GM23338 (cell line): Measurements from ENCODE around the gene CORO1C. TPM values are rescaled to one million over a fixed set of nuclear protein-coding genes. Genes with fewer than 3 reads are reported as not detected.

Experiments
- ATAC-seq: fragments of 200-7000 bp; cut with Tn5 transposase; 3 replicates; pipeline ENCODE4 v1.9.1; 2020
- DNase-seq: peaks from one replicate; pipeline ENCODE4 v3.0.0-alpha.2; 2015; ENCODE audit warnings: low spot score
- H2AFZ ChIP-seq: fragments of 200-600 bp; sonication (generic); 2 replicates; pipeline ENCODE4 v1.8.0; 2016; ENCODE audit warnings: antibody characterized with exemption, mild to moderate bottlenecking, moderate library complexity
- H3F3A ChIP-seq: fragments of 200-600 bp; sonication (generic); replicated peaks from 2 replicates; pipeline ENCODE4 v1.8.0; 2017; ENCODE audit warnings: antibody characterized with exemption, mixed run types, low read depth
- H3K27ac ChIP-seq: fragments of 200-600 bp; sonication (generic); 2 replicates; pipeline ENCODE4 v1.6.1; 2016; ENCODE audit warnings: low read depth
- H3K27me3 ChIP-seq: fragments of 200-600 bp; sonication (generic); 2 replicates; pipeline ENCODE4 v1.8.0; 2016; ENCODE audit warnings: mild to moderate bottlenecking, mixed run types, moderate library complexity; ENCODE audit not compliant: insufficient read depth
- H3K36me3 ChIP-seq: fragments of 200-600 bp; sonication (generic); 2 replicates; pipeline ENCODE4 v1.8.0; 2016; ENCODE audit warnings: mild to moderate bottlenecking; ENCODE audit not compliant: insufficient read depth
- H3K4me1 ChIP-seq: fragments of 200-600 bp; sonication (generic); 2 replicates; pipeline ENCODE4 v1.8.0; 2016; ENCODE audit warnings: mild to moderate bottlenecking, moderate library complexity; ENCODE audit not compliant: insufficient read depth
- H3K4me2 ChIP-seq: fragments of 200-600 bp; sonication (generic); 2 replicates; pipeline ENCODE4 v1.7.1; 2017; ENCODE audit warnings: mixed run types
- H3K4me3 ChIP-seq: fragments of 200-600 bp; sonication (generic); 2 replicates; pipeline ENCODE4 v1.6.1; 2016; ENCODE audit warnings: mixed run types
- H3K79me2 ChIP-seq: fragments of 200-600 bp; sonication (generic); replicated peaks from 2 replicates; pipeline ENCODE4 v1.8.0; 2017; ENCODE audit warnings: mild to moderate bottlenecking; ENCODE audit not compliant: insufficient read depth
- H3K9me2 ChIP-seq: fragments of 200-600 bp; sonication (generic); 2 replicates; pipeline ENCODE4 v1.8.0; 2017; ENCODE audit not compliant: insufficient read depth
- H4K20me1 ChIP-seq: fragments of 200-600 bp; sonication (generic); replicated peaks from 2 replicates; pipeline ENCODE4 v1.8.0; 2017; ENCODE audit warnings: mild to moderate bottlenecking; ENCODE audit not compliant: insufficient read depth
- H3K27ac Mint-ChIP-seq: 2 replicates; pipeline ENCODE4 v1.8.0; 2020; ENCODE audit warnings: inconsistent platforms, mild to moderate bottlenecking, moderate library complexity, mixed read lengths
- H3K27me3 Mint-ChIP-seq: 3 replicates; pipeline ENCODE4 v1.8.0; 2022; ENCODE audit warnings: low read depth, mild to moderate bottlenecking, moderate library complexity, mixed read lengths, inconsistent platforms; ENCODE audit not compliant: insufficient read depth, poor library complexity
- H3K36me3 Mint-ChIP-seq: 3 replicates; pipeline ENCODE4 v1.8.0; 2021; ENCODE audit warnings: low read depth, mild to moderate bottlenecking, inconsistent platforms, moderate library complexity, mixed read lengths
- H3K4me1 Mint-ChIP-seq: 3 replicates; pipeline ENCODE4 v1.8.0; 2020; ENCODE audit warnings: mild to moderate bottlenecking, inconsistent platforms, mixed read lengths
- H3K4me3 Mint-ChIP-seq: 3 replicates; pipeline ENCODE4 v1.8.0; 2021; ENCODE audit warnings: moderate library complexity, mild to moderate bottlenecking, inconsistent platforms, mixed read lengths
- H3K9me3 Mint-ChIP-seq: 3 replicates; pipeline ENCODE4 v1.8.0; 2020; ENCODE audit warnings: moderate library complexity, mild to moderate bottlenecking, inconsistent platforms, mixed read lengths
- CTCF ChIP-seq, 2 experiments: fragments of 200-600 bp in 1 of 2; sonication (generic) in 1 of 2; conservative IDR thresholded peaks; 2 replicates each; pipeline versions ENCODE4 v1.5.1 to v1.6.1; 2016 to 2017; ENCODE audit warnings: antibody characterized with exemption in 2 of 2, low read depth in 2 of 2, mild to moderate bottlenecking in 2 of 2, moderate library complexity in 1 of 2
- JUNB ChIP-seq: IDR thresholded peaks from one replicate; pipeline ENCODE4 v1.6.1; 2016; ENCODE audit warnings: antibody characterized with exemption; ENCODE audit not compliant: unreplicated experiment
- NANOG ChIP-seq: IDR thresholded peaks from 2 replicates; pipeline ENCODE4 v1.6.1; 2016; ENCODE audit warnings: antibody characterized with exemption, borderline replicate concordance
- POLR2AphosphoS5 ChIP-seq: IDR thresholded peaks from 2 replicates; pipeline ENCODE4 v1.6.1; 2016; ENCODE audit warnings: antibody characterized with exemption, low read depth
- STAT1 ChIP-seq: IDR thresholded peaks from one replicate; pipeline ENCODE4 v1.6.1; 2016; ENCODE audit warnings: antibody characterized with exemption; ENCODE audit not compliant: unreplicated experiment
- ZNF114 ChIP-seq: fragments of 250-450 bp; sonication (Bioruptor Pico); IDR thresholded peaks from 2 replicates; pipeline ENCODE4 v1.5.0; 2020; ENCODE audit warnings: mild to moderate bottlenecking, moderate library complexity
- polyA plus RNA-seq: library from polyadenylated mRNA; unstranded; fragments of >200 nt; fragmentation: Nextera tagmentation; extraction: Ambion mirVana; gene quantifications from 2 replicates; pipeline ENCODE4 v1.2.1, GENCODE V29; 2016
- total RNA-seq: library from RNA; depleted of rRNA; stranded (reverse); fragments of >200 nt; shearing (Covaris generic); gene quantifications from 2 replicates; pipeline ENCODE4 v1.2.3, GENCODE V29; 2014
- TF ChIP-seq, protein P1 (sequence below): fragments of 250-450 bp; sonication (Bioruptor Pico); IDR thresholded peaks from 2 replicates; pipeline ENCODE4 v1.5.0; 2020; ENCODE audit warnings: mild to moderate bottlenecking, moderate library complexity
- TF ChIP-seq, protein P2 (sequence below): IDR thresholded peaks from one replicate; pipeline ENCODE4 v1.6.1; 2018; ENCODE audit warnings: antibody characterized with exemption; ENCODE audit not compliant: unreplicated experiment

The CORO1C gene
- total and polyA plus RNA-seq, 2 experiments from 2014 or later = 59.2 to 89.5 TPM

- Histone ChIP-seq H3K4me3 (no peak overlapping the region), H3F3A (no peaks in the 10 kb centered on the region), H4K20me1 (no peaks in the 10 kb centered on the region), H3K36me3 (no peaks in the 10 kb centered on the region), H3K9me2 (no peaks in the 10 kb centered on the region), H3K4me2 (no peak overlapping the region), H2AFZ (no peak overlapping the region), H3K27me3 (no peaks in the 10 kb centered on the region), H3K4me1 (no peaks in the 10 kb centered on the region), H3K79me2 (no peaks in the 10 kb centered on the region), H3K27ac (no peak overlapping the region)
- Mint-ChIP-seq H3K4me3 (no peak overlapping the region), H3K4me1 (no peaks in the 10 kb centered on the region), H3K9me3 (no peaks in the 10 kb centered on the region), H3K36me3 (no peaks in the 10 kb centered on the region), H3K27me3 (peaks cover under 1% of the 10 kb centered on the region), H3K27ac (no peak overlapping the region)
- ATAC-seq = no peak
- no peak for DNase-seq
- TF ChIP-seq NANOG (no peak), ZNF114 (CRISPR knock-in tag) (no peak), JUNB (no peak), POLR2AphosphoS5 (no peak), CTCF (conservative IDR thresholded peaks at IDR 0.05; ENCODE audit: low read depth in 2 of 2) (no peak), STAT1 (no peak)
- TF ChIP-seq, protein P1, sequence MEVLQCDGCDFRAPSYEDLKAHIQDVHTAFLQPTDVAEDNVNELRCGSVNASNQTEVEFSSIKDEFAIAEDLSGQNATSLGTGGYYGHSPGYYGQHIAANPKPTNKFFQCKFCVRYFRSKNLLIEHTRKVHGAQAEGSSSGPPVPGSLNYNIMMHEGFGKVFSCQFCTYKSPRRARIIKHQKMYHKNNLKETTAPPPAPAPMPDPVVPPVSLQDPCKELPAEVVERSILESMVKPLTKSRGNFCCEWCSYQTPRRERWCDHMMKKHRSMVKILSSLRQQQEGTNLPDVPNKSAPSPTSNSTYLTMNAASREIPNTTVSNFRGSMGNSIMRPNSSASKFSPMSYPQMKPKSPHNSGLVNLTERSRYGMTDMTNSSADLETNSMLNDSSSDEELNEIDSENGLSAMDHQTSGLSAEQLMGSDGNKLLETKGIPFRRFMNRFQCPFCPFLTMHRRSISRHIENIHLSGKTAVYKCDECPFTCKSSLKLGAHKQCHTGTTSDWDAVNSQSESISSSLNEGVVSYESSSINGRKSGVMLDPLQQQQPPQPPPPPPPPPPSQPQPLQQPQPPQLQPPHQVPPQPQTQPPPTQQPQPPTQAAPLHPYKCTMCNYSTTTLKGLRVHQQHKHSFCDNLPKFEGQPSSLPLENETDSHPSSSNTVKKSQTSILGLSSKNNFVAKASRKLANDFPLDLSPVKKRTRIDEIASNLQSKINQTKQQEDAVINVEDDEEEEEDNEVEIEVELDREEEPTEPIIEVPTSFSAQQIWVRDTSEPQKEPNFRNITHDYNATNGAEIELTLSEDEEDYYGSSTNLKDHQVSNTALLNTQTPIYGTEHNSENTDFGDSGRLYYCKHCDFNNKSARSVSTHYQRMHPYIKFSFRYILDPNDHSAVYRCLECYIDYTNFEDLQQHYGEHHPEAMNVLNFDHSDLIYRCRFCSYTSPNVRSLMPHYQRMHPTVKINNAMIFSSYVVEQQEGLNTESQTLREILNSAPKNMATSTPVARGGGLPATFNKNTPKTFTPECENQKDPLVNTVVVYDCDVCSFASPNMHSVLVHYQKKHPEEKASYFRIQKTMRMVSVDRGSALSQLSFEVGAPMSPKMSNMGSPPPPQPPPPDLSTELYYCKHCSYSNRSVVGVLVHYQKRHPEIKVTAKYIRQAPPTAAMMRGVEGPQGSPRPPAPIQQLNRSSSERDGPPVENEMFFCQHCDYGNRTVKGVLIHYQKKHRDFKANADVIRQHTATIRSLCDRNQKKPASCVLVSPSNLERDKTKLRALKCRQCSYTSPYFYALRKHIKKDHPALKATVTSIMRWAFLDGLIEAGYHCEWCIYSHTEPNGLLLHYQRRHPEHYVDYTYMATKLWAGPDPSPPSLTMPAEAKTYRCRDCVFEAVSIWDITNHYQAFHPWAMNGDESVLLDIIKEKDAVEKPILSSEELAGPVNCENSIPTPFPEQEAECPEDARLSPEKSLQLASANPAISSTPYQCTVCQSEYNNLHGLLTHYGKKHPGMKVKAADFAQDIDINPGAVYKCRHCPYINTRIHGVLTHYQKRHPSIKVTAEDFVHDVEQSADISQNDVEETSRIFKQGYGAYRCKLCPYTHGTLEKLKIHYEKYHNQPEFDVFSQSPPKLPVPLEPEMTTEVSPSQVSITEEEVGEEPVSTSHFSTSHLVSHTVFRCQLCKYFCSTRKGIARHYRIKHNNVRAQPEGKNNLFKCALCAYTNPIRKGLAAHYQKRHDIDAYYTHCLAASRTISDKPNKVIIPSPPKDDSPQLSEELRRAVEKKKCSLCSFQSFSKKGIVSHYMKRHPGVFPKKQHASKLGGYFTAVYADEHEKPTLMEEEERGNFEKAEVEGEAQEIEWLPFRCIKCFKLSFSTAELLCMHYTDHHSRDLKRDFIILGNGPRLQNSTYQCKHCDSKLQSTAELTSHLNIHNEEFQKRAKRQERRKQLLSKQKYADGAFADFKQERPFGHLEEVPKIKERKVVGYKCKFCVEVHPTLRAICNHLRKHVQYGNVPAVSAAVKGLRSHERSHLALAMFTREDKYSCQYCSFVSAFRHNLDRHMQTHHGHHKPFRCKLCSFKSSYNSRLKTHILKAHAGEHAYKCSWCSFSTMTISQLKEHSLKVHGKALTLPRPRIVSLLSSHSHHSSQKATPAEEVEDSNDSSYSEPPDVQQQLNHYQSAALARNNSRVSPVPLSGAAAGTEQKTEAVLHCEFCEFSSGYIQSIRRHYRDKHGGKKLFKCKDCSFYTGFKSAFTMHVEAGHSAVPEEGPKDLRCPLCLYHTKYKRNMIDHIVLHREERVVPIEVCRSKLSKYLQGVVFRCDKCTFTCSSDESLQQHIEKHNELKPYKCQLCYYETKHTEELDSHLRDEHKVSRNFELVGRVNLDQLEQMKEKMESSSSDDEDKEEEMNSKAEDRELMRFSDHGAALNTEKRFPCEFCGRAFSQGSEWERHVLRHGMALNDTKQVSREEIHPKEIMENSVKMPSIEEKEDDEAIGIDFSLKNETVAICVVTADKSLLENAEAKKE (CRISPR knock-in tag) = no peak
- TF ChIP-seq, protein P2, sequence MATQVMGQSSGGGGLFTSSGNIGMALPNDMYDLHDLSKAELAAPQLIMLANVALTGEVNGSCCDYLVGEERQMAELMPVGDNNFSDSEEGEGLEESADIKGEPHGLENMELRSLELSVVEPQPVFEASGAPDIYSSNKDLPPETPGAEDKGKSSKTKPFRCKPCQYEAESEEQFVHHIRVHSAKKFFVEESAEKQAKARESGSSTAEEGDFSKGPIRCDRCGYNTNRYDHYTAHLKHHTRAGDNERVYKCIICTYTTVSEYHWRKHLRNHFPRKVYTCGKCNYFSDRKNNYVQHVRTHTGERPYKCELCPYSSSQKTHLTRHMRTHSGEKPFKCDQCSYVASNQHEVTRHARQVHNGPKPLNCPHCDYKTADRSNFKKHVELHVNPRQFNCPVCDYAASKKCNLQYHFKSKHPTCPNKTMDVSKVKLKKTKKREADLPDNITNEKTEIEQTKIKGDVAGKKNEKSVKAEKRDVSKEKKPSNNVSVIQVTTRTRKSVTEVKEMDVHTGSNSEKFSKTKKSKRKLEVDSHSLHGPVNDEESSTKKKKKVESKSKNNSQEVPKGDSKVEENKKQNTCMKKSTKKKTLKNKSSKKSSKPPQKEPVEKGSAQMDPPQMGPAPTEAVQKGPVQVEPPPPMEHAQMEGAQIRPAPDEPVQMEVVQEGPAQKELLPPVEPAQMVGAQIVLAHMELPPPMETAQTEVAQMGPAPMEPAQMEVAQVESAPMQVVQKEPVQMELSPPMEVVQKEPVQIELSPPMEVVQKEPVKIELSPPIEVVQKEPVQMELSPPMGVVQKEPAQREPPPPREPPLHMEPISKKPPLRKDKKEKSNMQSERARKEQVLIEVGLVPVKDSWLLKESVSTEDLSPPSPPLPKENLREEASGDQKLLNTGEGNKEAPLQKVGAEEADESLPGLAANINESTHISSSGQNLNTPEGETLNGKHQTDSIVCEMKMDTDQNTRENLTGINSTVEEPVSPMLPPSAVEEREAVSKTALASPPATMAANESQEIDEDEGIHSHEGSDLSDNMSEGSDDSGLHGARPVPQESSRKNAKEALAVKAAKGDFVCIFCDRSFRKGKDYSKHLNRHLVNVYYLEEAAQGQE = no peak
Measured at GRCh38 chr12:108755481-108755880, 24.2 kb upstream of the CORO1C start.
